B cell (primary cell): ENCODE results near the gene STX1A. TPM values are rescaled to one million over a fixed set of nuclear protein-coding genes. Genes with fewer than 3 reads are reported as not detected.

ENCODE experiments used
- ATAC-seq: fragments of 200-7000 bp; cut with Tn5 transposase; one replicate; pipeline ENCODE4 v1.10.0; 2021; ENCODE audit warnings: low read depth, mild to moderate bottlenecking, moderate number of reproducible peaks, moderate library complexity
- CTCF ChIA-PET: fragments of 350-600 bp; sonication (Branson Sonifier 250); formaldehyde crosslinking; loops from one replicate; lab custom pipeline; 2021; ENCODE audit warnings: antibody characterized with exemption, inconsistent platforms; lab: Charles Lee
- POLR2A ChIA-PET: fragments of 350-600 bp; sonication (Branson Sonifier 250); formaldehyde crosslinking; loops from one replicate; lab custom pipeline; 2021; ENCODE audit warnings: antibody characterized with exemption; lab: Charles Lee
- DNase-seq: peaks from one replicate; pipeline ENCODE4 v3.0.0; 2013
- H2AFZ ChIP-seq: 2 replicates; pipeline ENCODE4 v1.6.1; 2012; ENCODE audit warnings: mild to moderate bottlenecking, low read depth, low read length; ENCODE audit not compliant: insufficient read depth, poor library complexity, severe bottlenecking
- H3K27ac ChIP-seq, 2 donors: 1 replicate in 1 of 2; 2 replicates in 1 of 2; pipeline ENCODE4 v1.5.1; 2012 to 2013; ENCODE audit warnings: low read length in 2 of 2, mild to moderate bottlenecking in 2 of 2, moderate library complexity in 1 of 2
- H3K27me3 ChIP-seq, 4 experiments: fragments of 200-600 bp in 1 of 4; sonication (generic) in 1 of 4; replicated peaks in 1 of 4; 1 replicate in 2 of 4; 2 replicates in 2 of 4; pipeline versions ENCODE4 v1.6.1 to v1.7.0; 2013 to 2016; ENCODE audit warnings: low read length in 3 of 4, mild to moderate bottlenecking in 2 of 4, mixed read lengths in 1 of 4, moderate library complexity in 1 of 4; ENCODE audit not compliant: insufficient read depth in 4 of 4, control insufficient read depth in 3 of 4; ENCODE audit errors: control extremely low read depth in 1 of 4
- H3K36me3 ChIP-seq, 2 experiments: replicated peaks in 1 of 2; 1 replicate in 1 of 2; 2 replicates in 1 of 2; pipeline versions ENCODE4 v1.6.1 to v1.7.1; 2013; ENCODE audit warnings: low read length in 1 of 2; ENCODE audit not compliant: insufficient read depth in 2 of 2, control insufficient read depth in 1 of 2; ENCODE audit errors: control extremely low read depth in 1 of 2, extremely low read depth in 1 of 2
- H3K4me1 ChIP-seq, 2 donors: fragments of 200-600 bp in 1 of 2; sonication (generic) in 1 of 2; 1 replicate in 1 of 2; 2 replicates in 1 of 2; pipeline versions ENCODE4 v1.5.1 to v1.6.1; 2013 to 2017; ENCODE audit warnings: low read length in 2 of 2; ENCODE audit not compliant: control insufficient read depth in 2 of 2, insufficient read depth in 2 of 2
- H3K4me2 ChIP-seq: replicated peaks from 2 replicates; pipeline ENCODE3; 2012; ENCODE audit warnings: mild to moderate bottlenecking, low read depth, low read length; ENCODE audit not compliant: poor library complexity, severe bottlenecking
- H3K4me3 ChIP-seq, 5 experiments: fragments of 200-600 bp in 1 of 5; sonication (generic) in 1 of 5; 1 replicate in 3 of 5; 2 replicates in 2 of 5; pipeline versions ENCODE4 v1.5.1 to v1.7.0; 2011 to 2016; ENCODE audit warnings: low read length in 4 of 5, mild to moderate bottlenecking in 4 of 5, low read depth in 2 of 5, control low read depth in 1 of 5, moderate library complexity in 1 of 5; ENCODE audit not compliant: insufficient read depth in 1 of 5; ENCODE audit errors: control extremely low read depth in 1 of 5, extremely low read depth in 1 of 5
- H3K79me2 ChIP-seq: fragments of 200-600 bp; sonication (generic); one replicate; pipeline ENCODE4 v1.6.0; 2016; ENCODE audit warnings: low read length; ENCODE audit not compliant: control insufficient read depth, insufficient read depth
- H3K9ac ChIP-seq: fragments of 200-600 bp; sonication (generic); 2 replicates; pipeline ENCODE4 v1.6.1; 2017; ENCODE audit warnings: mild to moderate bottlenecking, low read length, moderate library complexity
- H3K9me3 ChIP-seq, 3 donors: one replicate each; pipeline versions ENCODE4 v1.6.1 to v1.7.1; 2013; ENCODE audit warnings: low read length in 2 of 3; ENCODE audit not compliant: control insufficient read depth in 2 of 3, insufficient read depth in 1 of 3; ENCODE audit errors: control extremely low read depth in 1 of 3
- H4K20me1 ChIP-seq: 2 replicates; pipeline ENCODE4 v1.6.0; 2012; ENCODE audit warnings: mild to moderate bottlenecking, low read length; ENCODE audit not compliant: insufficient read depth, control insufficient read depth, poor library complexity, severe bottlenecking
- H3K27ac Mint-ChIP-seq: one replicate; pipeline ENCODE4 v1.8.0; 2021; ENCODE audit warnings: mixed read lengths
- H3K27me3 Mint-ChIP-seq: one replicate; pipeline ENCODE4 v1.8.0; 2021; ENCODE audit warnings: mixed read lengths
- H3K4me1 Mint-ChIP-seq: one replicate; pipeline ENCODE4 v1.8.0; 2021; ENCODE audit warnings: mixed read lengths
- H3K4me3 Mint-ChIP-seq: one replicate; pipeline ENCODE4 v1.8.0; 2021; ENCODE audit warnings: mixed read lengths
- H3K9me3 Mint-ChIP-seq: one replicate; pipeline ENCODE4 v1.8.0; 2022; ENCODE audit warnings: mixed read lengths; ENCODE audit not compliant: insufficient read depth
- EZH2 ChIP-seq: IDR thresholded peaks from 2 replicates; pipeline ENCODE4 v1.6.1; 2012; ENCODE audit warnings: borderline replicate concordance, low read depth, mild to moderate bottlenecking, moderate library complexity, low read length; ENCODE audit not compliant: insufficient read depth, poor library complexity, severe bottlenecking
- WGBS: methylation state at CpG from one replicate; pipeline ENCODE4 v1.1.5; 2013; ENCODE audit warnings: missing lambda C conversion rate; ENCODE audit not compliant: insufficient coverage; 5-methylcytosine and 5-hydroxymethylcytosine counted together
- intact Hi-C: fragments of 100-400 bp; cut with micrococcal nuclease; formaldehyde crosslinking; loops from one replicate; pipeline ENCODE4 v1.10.0; 2022
- polyA plus RNA-seq: library from polyadenylated mRNA; depleted of rRNA; stranded (reverse); fragments of >200 nt; gene quantifications from 2 replicates; pipeline ENCODE4 v1.2.3, GENCODE V29; 2012
- total RNA-seq, 2 donors: library from RNA; stranded (reverse); fragments of 120-200 nt in 1 of 2; gene quantifications; 1 replicate in 1 of 2; 2 replicates in 1 of 2; pipeline versions ENCODE4 v1.2.3 to v1.2.4, GENCODE V29; 2013 to 2022
- TF ChIP-seq, protein P1 (sequence below): fragments of 200-600 bp; IDR thresholded peaks from one replicate; pipeline ENCODE4 v1.8.0; 2022; ENCODE audit warnings: antibody characterized with exemption, mild to moderate bottlenecking

The STX1A gene
- total and polyA plus RNA-seq, 2 donors (not counting 1 experiment from before 2014, with no cell fraction given), result 3.1 to 9.6 TPM

DNA sequence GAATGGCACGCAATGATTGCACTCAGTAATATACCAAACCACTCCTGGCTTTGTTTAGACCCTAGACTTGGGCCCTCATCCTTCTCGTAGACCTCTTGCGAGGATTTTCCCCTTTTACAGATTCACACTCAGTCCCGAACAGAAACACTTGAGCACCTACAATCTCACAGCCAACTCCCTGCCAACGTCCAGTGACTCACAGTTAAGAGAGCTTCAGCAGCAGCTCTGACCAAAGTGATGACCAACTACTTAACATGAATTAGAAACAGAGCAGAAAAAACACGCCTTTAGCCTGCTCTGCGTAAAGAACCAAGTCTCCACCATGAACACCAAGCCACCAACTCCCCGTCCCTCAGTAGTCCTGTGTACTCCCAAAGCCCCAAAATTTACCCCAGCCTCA, 38.4 kb downstream of the STX1A start:
- intact Hi-C loops, result loop anchor here (5.0 to 10.0 kb wide), 3 partner anchors 36 to 1844 kb away; partner anchors contain the start of genes RFC2 and STX1A
- 81% methylated on average over 8 of the region's 8 CpGs for WGBS

DNA sequence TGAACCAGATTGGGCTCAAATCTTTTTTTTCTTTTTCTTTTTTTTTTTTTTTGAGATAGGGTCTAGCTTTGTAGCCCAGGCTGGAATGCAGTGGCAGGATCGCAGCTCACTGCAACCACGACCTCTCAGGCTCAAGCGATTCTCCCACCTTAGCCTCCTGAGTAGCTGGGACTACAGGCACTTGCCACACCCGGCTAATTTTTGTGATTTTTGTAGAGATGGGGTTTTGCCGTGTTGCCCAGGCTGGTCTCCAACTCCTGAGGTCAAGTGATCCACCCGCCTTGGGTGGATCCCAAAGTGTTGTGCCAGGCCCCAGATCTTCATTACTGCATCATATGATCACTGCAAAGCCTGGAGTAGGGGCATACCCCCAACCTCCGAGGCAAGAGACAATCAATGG, 39.0 kb downstream of the STX1A start:
- peaks cover 39% of the 10 kb centered on the region for H4K20me1 ChIP-seq
- TF ChIP-seq, protein P1, sequence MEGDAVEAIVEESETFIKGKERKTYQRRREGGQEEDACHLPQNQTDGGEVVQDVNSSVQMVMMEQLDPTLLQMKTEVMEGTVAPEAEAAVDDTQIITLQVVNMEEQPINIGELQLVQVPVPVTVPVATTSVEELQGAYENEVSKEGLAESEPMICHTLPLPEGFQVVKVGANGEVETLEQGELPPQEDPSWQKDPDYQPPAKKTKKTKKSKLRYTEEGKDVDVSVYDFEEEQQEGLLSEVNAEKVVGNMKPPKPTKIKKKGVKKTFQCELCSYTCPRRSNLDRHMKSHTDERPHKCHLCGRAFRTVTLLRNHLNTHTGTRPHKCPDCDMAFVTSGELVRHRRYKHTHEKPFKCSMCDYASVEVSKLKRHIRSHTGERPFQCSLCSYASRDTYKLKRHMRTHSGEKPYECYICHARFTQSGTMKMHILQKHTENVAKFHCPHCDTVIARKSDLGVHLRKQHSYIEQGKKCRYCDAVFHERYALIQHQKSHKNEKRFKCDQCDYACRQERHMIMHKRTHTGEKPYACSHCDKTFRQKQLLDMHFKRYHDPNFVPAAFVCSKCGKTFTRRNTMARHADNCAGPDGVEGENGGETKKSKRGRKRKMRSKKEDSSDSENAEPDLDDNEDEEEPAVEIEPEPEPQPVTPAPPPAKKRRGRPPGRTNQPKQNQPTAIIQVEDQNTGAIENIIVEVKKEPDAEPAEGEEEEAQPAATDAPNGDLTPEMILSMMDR, result no peak
- no peak for TF ChIP-seq EZH2
- ATAC-seq (no peak), DNase-seq (no peak)
- Mint-ChIP-seq H3K9me3 (no peaks in the 10 kb centered on the region), H3K4me3 (no peak overlapping the region), H3K4me1 (peaks cover 30% of the 10 kb centered on the region), H3K27ac (no peak overlapping the region), H3K27me3 (no peaks in the 10 kb centered on the region)
- peaks cover 0 to 10% of the 10 kb centered on the region in 2 experiments for H3K36me3 ChIP-seq
- no peak overlapping the region for H2AFZ ChIP-seq
- H3K9me3 ChIP-seq, result no peaks in the 10 kb centered on the region
- H3K27ac ChIP-seq, result no peak overlapping the region
- no peak overlapping the region for H3K4me2 ChIP-seq
- H3K27me3 ChIP-seq, result no peaks in the 10 kb centered on the region
- ChIA-PET POLR2A (no interaction called here), CTCF (no interaction called here)
- H3K4me3 ChIP-seq, result no peak overlapping the region
- intact Hi-C loops, result loop anchor here (5.0 to 10.0 kb wide), 3 partner anchors 37 to 1844 kb away; partner anchors contain the start of genes RFC2 and STX1A
- WGBS, result 100% methylated on average over 3 of the region's 7 CpGs
- H3K4me1 ChIP-seq, result peaks cover 19 to 25% of the 10 kb centered on the region in 2 donors
- H3K79me2 ChIP-seq, result peaks cover 57% of the 10 kb centered on the region
- no peak overlapping the region for H3K9ac ChIP-seq

More for the DNA sequence above, 38.4 kb downstream of the STX1A start:
- POLR2A ChIA-PET, result no interaction called here
- H3K9me3 ChIP-seq, result no peaks in the 10 kb centered on the region
- H3K36me3 ChIP-seq, result peaks cover 0 to 10% of the 10 kb centered on the region in 2 experiments
- CTCF ChIA-PET, result no interaction called here
- TF ChIP-seq, protein P1, result no peak
- TF ChIP-seq EZH2, result no peak
- H4K20me1 ChIP-seq, result peaks cover 39% of the 10 kb centered on the region
- H3K27ac ChIP-seq, result no peak overlapping the region
- peak overlapping the region; percentile 20 for H3K4me2 ChIP-seq
- Mint-ChIP-seq H3K27me3 (no peaks in the 10 kb centered on the region), H3K4me3 (peak overlapping the region; percentile 52), H3K4me1 (peaks cover 30% of the 10 kb centered on the region), H3K27ac (peak overlapping the region; percentile 32), H3K9me3 (no peaks in the 10 kb centered on the region)
- H2AFZ ChIP-seq, result no peak overlapping the region
- DNase-seq, result no peak
- H3K79me2 ChIP-seq, result peaks cover 61% of the 10 kb centered on the region
- ATAC-seq, result no peak
- H3K4me1 ChIP-seq, result peaks cover 19 to 25% of the 10 kb centered on the region in 2 donors
- H3K27me3 ChIP-seq, result no peaks in the 10 kb centered on the region
- H3K9ac ChIP-seq, result no peak overlapping the region
- no peak overlapping the region for H3K4me3 ChIP-seq
